GM18868 (cell line): Measurements from ENCODE around the gene PTCH2.
"Not testable (repeated sequence)": the region's sequence is repeated elsewhere in the genome, so short reads cannot be mapped to it uniquely, and the experiment has no call there.

Experiments used
- ATAC-seq: cut with Tn5 transposase; IDR thresholded peaks from one replicate; pipeline ENCODE4 v1.9.1; 2021; ENCODE audit warnings: mild to moderate bottlenecking, moderate library complexity; ENCODE audit not compliant: unreplicated experiment

The PTCH2 gene

DNA sequence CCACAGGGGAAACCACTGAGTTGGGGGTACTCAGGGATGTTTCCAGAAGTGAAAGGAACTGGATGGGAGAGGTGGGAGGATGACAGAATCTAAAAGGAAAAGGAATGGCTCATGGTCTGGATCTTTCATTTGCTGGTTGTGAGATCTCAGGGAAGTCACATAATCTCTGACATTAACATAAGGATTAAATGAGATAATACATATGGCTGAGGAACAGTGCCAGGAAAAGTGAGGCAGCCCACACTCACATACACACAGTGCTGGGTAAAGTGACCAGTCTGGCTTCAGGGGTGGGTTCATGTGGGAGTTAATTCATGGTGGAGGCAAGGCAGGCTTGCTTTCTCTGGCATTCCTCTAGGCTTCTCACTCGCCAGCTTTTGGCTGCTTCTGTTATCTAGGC lies 3.9 kb upstream of the PTCH2 start:
- no peak for ATAC-seq

DNA sequence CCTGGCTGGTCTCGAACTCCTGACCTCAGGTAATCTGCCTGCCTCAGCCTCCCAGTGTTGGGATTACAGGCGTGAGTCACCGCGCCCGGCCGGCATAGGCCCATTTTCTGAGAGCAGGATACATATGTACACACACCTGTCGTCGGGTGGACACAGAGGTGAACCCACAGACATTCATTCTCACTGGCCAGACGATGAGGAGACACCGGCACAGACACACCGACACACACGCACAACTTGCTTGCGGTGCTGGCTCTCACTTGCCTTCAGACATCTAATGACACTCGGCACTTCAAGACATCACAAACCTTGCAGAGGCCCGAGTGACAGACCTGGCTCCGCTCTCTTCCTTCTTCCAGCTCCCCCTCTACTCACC lies 579 bp downstream of the PTCH2 start:
- no peak for ATAC-seq

DNA sequence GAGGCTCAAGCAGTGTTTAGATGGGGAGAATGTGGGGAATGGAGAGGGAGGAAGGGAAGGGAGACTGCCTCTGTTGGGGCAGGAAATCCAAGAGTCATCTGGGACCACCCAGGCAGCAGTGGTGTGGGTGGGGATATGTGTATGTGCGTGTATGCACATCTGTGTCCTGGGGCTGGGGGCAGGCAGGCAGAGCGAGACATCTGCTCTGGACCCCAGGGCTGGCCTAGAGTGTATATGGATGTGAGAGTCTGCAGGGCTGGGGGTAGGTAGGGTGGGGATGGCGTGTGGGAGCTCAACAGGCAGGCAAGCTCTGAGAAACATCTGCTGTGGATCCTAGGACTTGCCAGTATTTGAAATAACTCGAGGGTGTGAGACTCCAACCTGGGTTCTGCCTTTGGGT lies 3.5 kb downstream of the PTCH2 start:
- ATAC-seq = no peak

DNA sequence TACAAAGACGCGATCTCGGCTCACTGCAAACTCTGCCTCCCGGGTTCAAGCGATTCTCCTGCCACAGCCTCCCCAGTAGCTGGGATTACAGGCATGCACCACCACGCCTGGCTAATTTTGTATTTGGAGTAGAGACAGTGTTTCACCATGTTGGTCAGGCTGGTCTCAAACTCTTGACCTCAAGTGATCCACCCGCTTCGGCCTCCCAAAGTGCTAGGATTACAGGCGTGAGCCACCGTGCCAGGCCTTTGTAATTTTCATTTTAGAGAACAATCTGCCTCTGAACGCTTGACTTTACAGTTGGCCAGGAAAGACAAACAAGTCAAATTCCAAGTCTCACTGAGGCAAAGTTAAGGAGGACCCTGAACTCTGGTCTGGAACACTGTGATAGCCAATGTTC lies 4.8 kb downstream of the PTCH2 start:
- ATAC-seq = not testable (repeated sequence)

DNA sequence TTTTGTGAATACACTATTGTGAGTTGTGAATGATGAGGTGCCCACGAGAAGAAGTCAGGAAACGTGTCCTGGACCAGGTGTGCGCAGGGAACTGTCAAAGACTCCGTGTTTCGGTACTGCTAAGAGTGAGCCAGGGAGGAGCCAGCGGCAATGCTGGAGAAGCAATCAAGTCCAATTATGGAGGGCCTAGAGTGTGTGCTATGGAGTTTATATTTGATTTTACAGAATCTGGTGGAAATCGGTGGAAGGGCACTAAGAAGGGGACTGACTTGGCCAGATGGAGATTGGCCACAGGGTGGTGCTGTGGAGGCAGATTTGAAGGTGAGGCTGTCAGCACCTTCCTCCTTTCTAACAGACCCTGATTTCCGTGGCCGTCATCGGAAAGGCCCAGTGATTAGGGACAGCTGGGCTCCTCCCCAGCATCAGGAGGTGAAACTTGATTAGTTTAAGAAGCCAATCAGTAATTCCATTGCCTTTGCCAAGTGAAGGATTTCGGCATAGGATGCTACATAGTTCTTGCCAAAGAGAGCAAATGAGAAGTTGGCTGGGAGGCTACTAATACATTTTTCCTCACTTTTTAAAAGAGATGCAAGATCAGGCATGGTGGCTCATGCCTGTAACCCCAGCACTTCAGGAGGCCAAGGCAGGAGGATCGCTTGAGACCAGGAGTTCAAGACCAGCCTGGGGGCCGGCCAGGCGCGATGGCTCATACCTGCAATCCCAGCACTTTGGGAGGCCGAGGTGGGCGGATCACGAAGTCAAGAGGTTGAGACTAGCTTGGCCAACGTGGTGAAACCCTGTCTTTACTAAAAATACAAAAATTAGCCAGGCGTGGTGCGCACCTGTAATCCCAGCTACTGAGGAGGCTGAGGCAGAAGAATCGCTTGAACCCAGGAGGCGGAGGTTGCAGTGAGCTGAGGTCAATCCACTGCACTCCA lies 7.0 kb downstream of the PTCH2 start:
- ATAC-seq = peak; percentile 78

DNA sequence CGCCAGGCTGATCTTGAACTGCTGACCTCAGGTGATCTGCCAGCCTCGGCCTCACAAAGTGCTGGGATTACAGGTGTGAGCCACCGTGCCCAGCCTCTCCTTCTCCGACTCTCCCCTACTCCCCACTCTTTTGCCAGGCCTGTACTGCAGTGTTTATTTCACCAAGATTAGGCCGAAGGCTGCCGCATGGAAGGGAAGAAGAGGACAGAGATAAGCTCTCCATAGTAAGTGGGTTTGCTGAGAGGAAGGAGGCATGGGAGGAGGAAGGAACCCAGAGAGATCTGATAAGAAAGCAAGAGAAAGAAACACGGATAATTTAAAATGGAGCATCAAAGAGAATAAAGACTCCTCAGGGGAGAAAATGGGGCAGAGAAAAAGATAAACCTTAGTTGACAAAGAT lies 8.7 kb downstream of the PTCH2 start:
- no peak for ATAC-seq

DNA sequence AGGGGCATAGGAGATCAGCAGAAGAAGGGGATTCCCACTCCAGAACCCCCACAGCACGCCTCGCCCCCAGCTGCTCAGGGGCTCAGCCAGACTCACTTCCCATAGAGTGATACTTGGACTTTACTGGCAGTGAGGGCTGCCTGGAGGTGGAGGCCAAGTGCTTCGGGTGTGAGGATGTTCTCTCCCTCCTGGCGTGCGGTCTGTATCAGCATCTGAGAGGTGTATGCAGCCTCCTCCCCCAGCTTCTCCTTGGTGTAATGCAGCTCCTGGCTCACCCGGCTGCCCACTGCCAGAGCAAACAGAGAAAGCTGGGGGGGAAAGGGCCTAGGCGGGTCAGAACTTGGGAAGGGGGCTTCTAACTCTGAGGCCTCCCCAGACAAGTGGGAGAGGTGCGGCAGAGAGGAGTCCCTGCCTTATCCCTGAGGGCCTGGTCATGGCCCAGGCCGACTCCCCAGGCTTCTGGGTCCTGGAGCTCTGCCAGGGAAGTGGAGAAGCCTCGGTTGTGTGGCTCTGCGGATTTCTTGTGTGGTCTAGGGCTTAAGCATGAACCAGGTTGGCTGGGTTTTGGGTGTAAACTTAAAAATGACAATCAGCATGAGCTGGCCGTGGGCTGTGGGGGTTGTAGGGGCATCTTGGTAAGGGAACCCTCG lies 10.9 kb downstream of the PTCH2 start:
- no peak for ATAC-seq

DNA sequence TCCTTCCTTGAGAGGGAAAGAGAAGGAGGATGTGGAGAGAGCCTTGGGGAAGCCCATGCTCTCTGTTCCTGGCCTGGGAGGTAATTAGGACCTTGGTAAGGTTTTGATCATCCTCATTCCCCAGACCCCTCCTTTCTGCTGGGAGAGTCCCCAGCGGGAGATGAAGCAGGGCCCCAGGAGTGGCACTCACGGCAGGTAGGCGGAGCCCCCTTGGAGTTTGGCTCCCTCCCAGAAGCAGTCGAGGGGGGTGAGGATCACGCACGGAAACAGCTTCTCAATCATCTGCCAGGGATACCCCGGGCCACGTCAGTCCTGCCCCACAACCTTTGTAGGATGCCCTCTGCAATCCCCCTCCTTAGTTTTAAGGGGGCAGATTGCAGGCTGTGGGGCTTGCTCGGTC lies 11.5 kb downstream of the PTCH2 start:
- no peak for ATAC-seq

DNA sequence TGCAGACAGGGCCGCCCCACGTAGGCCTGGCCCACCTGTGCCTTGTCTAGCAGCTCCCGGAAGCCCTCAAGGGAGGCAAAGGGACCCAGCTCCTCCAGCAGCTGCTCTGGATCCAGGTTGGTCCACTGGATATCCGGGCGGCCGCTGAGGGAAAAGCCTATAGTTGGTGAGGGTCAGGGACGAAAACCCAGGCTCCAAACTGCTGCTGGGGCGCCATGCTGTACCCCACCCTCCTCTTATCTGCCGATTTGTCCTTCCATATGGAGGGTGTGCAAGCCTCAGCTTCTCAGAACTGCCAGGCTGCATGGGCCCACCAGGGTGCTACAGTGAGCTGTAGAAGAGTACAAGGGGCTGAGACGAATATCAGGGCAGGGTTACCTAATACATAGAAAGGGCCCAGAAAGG lies 12.2 kb downstream of the PTCH2 start:
- ATAC-seq = no peak

DNA sequence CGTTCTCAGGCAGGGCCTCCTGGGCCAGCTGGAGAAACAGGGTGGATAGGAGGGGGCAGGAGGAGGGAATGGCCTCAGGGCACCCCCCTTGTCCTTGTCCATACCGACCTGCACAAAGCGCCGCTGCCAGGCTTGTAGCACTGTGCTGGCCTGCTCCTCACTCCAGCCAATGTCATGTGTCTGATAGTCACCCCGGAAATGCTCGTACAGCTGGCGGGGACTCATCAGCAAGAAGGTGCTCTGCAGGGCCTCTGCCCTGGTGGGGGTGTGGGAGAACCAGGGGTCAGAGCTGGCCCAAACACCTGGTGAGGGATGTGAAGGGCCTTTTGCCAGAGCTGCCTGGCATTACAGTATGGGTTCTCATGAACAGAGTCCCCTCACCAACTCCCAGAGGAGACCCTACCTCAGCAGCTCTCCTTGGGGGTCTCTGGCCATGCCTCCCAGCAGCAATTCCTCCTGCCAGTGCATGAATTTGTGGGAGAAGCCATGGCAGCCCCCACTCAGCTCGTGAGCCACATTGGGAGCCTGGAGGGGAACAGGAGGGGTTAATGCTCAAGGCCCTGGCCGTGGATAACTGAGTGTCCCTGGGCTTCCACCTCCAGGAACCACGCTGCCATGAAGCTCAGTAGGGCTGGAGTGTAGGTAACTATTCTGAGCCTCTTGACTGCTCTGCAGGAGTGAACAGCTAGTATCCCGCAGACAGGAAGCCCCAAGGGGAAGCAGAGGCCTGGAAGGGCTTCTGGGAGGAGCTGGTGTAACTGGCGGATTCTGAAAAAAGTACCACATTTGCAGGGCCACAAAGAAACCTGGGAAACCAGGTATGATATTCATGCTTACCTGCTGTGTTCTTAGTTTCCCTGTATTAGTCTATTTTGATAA lies 13.3 kb downstream of the PTCH2 start:
- no peak for ATAC-seq

DNA sequence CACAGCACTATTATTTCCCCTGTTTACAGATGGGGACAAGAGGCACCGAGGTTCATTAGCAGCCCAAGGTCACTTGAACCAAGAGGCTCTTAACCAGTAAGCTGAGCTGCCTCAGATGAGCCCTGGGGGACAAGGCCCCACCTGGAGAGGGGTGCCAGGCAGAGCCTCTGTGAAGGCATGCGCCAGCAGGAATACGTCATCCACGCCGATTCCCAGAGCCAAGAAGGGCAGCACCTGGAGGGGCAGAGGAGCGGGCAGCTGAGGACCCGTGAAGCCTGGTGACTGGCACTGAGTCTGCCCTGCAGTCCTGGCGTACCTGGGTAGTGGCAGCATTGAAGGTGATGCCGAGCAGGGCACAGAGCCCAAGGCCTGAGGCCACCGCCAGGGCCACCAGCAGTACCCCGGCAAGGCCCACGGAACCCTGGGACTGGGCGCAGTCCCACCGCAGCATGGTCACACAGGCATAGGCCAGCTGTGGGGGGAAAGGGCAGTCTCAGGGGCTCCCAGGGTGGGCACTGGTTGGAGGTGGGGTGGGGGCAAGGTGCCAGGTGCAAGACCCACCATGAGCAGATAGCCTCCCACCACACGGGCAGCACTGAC lies 14.1 kb downstream of the PTCH2 start:
- no peak for ATAC-seq

DNA sequence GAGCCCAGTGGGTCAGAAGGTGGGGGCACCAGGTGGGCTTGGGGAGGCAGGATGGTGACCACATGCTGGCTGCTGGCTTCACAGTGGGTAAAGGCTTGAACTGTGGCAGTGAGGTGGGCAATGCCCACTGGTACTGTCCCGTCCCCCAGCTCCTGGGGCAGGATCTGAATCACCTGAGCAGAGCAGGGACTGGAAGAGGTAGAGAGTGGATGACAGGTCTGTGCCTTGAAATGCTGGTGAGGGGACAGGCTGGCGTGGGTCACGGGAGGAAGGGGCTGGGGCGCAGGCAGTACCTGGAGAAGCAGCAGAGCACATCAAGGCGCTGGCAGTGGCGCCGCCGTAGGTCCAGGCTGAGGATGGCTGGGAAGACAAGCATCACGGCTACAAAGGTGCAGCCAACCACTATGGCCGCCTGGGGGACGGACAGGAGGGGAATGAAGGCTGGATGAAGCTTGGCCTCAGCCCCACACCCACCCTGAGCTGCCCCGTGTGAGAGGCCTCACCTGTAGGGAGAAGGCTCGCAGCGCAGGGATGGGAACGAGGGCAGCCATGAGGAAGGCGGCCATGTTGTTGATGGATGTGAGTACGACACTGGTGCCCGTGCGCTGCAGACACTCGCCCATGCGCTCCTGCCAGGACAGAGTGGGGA lies 14.9 kb downstream of the PTCH2 start:
- no peak for ATAC-seq

DNA sequence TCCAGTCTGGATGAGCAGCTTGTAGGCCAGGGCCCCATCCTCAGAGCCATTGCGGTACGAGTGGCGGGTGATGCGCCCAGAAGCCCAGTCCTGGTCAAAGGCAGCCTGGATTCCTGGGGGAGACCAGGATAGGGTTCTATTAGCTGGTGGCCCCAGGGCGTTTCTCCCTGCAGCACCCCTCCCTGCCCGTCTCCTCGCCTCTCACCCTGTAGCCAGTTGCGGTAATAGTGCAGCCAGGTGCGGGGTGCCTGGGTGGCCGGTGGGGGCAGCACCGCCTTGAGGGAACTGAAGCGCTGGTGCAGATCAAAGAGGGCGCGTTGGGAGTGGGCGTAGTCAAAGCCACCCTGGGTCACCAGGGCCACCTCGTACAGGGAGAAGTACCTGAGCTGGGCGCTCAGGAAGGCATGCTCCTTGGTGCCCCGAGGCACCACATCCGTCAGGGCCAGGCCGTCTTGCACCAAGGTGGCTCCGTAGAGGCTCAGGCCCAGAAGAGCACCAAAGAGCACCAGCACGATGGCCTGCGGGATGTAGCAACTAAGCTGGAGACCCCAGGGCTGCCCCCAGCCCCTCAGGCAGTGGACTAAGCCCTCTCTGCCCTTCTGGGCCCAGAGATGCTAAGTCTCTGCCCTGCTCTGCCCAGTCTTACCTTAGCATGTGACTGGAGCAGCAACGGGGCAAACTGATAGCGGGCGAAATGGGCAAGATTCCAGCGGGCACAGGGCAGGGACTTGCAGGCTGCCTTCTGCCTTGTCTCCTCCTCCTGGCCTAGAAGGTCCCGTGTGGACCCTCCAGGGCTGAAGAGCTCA lies 15.7 kb downstream of the PTCH2 start:
- ATAC-seq = no peak

DNA sequence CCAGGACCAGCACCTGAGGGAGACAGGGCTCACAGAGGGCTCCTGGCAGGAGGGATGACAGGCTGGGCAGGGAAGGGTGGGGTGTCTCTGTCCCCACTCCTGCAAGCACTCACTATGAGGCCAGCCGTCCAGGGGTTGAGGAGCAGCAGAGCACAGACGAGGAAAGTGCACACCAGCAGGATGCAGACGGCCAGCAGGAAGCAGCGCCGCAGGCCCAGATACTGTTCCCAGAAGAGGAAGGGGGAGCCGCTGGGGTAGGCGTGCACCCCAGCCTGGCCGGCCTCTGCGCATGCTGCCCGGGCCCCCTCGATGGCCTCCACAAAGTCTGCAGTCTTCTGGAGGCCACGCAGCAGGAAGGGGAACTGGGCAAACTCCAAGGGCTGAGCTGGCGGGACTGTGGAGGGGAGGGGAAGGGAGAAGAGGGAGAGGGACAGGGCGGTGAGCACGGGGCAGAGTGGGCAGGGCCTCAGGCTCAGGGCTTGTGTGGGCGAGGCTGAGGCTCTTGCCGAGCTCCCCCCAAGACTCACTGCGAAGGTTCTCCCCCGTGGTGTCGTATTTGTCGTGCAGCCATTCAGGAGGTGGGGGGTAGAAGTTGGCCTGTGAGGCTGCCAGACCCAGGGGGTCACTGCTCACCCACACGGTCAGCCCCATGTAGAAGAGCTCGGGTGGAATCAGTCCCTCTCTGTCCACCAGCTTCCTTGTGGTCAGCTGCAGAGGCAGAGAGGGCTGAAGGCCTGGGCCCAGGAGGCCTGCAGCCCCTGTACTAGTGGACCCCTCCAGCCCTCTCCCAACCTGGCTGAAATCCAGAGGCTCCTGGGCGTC lies 16.5 kb downstream of the PTCH2 start:
- ATAC-seq = no peak

DNA sequence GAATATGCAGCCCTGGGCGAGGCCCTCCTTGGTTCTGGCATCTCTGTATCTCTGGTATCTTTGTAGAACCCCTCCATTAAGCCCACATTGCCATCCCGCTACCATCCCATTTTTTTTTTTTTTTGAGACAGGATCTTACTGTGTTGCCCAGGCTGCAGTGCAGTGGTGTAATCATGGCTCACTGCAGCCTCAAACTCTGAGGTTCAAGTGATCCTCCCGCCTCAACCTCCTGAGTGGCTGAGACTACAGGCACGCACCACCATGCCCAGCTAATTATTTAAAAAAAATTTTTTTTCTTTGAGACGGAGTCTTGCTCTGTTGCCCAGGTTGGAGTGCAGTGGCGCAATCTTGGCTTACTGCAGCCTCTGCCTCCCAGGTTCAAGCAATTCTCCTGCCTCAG lies 18.7 kb downstream of the PTCH2 start:
- not testable (repeated sequence) for ATAC-seq

DNA sequence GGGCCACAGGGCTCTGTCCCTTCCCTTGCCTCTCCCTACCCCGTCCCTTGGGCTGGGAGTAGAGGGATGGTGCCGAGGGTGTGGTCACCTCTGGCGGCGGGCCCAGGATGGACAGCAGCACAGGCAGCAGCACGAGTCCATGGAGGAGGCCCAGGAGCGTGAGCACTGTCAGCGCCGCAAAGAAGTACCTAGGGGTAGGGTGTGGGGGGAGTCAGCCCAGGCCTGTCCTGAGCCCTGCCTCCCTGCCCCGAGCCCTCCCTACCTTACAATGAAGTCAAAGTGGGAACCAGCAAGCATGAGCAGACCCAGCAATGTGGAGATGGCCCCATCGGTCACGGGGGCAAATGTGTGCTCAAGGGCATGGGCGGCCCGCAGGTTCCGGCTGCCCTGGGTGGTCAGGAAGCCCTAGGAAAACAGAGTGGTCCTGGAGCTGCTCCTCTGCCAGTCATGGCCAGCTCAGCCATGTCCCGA lies 20.0 kb downstream of the PTCH2 start:
- ATAC-seq = no peak

DNA sequence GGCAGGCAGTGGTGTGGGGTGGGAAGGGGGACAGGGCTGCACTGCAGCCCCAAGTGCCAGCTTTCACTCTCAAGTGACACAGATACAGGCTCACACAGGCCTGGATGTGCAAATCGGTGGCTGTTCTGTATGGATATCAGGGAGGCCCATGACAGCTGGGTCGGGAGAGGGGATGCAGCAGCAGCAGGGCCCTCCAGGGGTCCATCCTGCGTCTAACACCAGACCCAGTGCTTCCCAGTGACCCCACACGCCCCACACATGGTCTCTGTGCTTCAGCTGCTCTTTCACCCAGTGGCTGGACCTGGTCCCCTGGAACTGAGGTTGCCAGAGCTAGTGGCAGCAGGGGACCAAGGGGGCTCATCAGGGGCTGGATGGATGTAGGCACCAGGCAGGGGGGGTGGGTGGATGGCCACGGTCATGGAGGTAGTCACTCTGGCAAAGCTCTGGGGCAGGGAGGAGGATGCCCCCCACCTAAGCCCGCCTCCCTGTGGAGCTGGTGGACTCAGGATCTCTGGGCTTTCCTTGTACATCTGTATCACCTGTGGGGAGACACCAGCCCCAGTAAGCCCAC lies 20.8 kb downstream of the PTCH2 start:
- no peak for ATAC-seq

DNA sequence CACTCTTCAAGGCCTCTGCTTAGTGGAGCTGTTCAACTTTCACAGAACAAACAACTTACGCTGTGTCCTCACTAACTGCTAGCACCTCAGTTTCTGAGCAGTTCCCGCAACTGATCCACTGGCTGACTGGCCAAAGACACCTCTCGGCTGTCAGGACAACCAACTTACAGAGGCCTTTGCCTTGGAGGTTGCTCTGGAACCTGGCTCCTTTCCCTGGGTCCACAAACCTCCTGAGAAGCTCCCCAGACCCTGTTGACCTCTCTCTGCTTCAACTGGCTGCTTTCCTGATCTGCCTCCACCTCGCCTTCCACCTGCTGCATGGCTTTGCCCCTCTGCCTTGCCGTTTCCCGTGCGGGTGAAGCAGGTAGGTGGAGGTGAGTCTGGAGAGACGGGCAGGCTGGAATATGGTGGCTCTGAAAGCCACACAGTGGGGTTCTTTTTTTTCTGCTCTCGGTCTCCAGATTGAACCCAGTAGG lies 21.8 kb downstream of the PTCH2 start:
- no peak for ATAC-seq
